HFFc6 (cell line): ENCODE data around the gene UGT1A6. TPM values are rescaled to one million over a fixed set of nuclear protein-coding genes. Genes with fewer than 3 reads are reported as not detected.

Experiments
- DNase-seq: peaks from one replicate; pipeline ENCODE4 v3.0.0-alpha.2; 2018
- H3K27ac Mint-ChIP-seq: 2 replicates; pipeline ENCODE4 v1.8.0; 2020; ENCODE audit warnings: mild to moderate bottlenecking, mixed read lengths
- H3K27me3 Mint-ChIP-seq: 2 replicates; pipeline ENCODE4 v1.8.0; 2021; ENCODE audit warnings: mild to moderate bottlenecking, moderate library complexity, mixed read lengths; ENCODE audit not compliant: insufficient read depth
- H3K36me3 Mint-ChIP-seq: 2 replicates; pipeline ENCODE4 v1.8.0; 2021; ENCODE audit warnings: low read depth, mixed read lengths
- H3K4me1 Mint-ChIP-seq: 2 replicates; pipeline ENCODE4 v1.8.0; 2020; ENCODE audit warnings: low read depth, mixed read lengths
- H3K4me3 Mint-ChIP-seq: 2 replicates; pipeline ENCODE4 v1.8.0; 2020; ENCODE audit warnings: mild to moderate bottlenecking, moderate library complexity, mixed read lengths
- H3K9me3 Mint-ChIP-seq: 2 replicates; pipeline ENCODE4 v1.8.0; 2020; ENCODE audit warnings: mild to moderate bottlenecking, mixed read lengths
- total RNA-seq, 6 experiments: library from RNA; stranded (reverse); fragmentation: NEBNext Ultra II Directional; extraction: Animal tissue kit (Norgen Biotek cat#: 25700); gene quantifications; 2 replicates in 1 of 6; 3 replicates in 5 of 6; pipeline ENCODE4 v1.2.3, GENCODE V29; 2021
- TF ChIP-seq, protein P1 (sequence below): fragments of 200-600 bp; sonication (generic); IDR thresholded peaks from 2 replicates; pipeline ENCODE4 v1.5.0; 2021; ENCODE audit warnings: antibody characterized with exemption, mild to moderate bottlenecking

Gene UGT1A6
- total RNA-seq, 6 experiments from 2014 or later: not detected

DNA sequence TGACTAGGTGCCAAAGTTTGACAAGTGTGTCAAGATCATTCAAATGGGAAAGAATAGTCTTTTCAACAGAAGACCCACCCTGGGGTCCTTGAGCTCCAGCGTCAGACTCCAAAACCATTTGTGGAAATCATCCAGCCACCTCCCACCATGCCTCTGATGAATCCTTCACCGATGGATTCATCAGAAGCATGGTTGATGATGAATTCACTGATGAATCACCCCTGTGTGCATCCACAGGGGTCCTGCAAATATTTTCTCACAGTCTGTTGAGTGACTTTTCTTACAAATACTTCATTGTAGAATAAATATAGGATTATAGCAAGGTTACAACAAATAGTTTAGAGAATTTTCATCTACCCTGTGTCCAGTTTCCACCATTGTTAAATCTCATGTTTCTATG, 16.6 kb upstream of the UGT1A6 start:
- H3K4me3 Mint-ChIP-seq: no peak overlapping the region
- no peak overlapping the region for H3K27ac Mint-ChIP-seq
- no peaks in the 10 kb centered on the region for H3K36me3 Mint-ChIP-seq
- TF ChIP-seq, protein P1, sequence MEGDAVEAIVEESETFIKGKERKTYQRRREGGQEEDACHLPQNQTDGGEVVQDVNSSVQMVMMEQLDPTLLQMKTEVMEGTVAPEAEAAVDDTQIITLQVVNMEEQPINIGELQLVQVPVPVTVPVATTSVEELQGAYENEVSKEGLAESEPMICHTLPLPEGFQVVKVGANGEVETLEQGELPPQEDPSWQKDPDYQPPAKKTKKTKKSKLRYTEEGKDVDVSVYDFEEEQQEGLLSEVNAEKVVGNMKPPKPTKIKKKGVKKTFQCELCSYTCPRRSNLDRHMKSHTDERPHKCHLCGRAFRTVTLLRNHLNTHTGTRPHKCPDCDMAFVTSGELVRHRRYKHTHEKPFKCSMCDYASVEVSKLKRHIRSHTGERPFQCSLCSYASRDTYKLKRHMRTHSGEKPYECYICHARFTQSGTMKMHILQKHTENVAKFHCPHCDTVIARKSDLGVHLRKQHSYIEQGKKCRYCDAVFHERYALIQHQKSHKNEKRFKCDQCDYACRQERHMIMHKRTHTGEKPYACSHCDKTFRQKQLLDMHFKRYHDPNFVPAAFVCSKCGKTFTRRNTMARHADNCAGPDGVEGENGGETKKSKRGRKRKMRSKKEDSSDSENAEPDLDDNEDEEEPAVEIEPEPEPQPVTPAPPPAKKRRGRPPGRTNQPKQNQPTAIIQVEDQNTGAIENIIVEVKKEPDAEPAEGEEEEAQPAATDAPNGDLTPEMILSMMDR: no peak
- peaks cover 10% of the 10 kb centered on the region; the same call in 1 of the 2 replicates for H3K9me3 Mint-ChIP-seq
- DNase-seq: no peak
- H3K27me3 Mint-ChIP-seq: no peaks in the 10 kb centered on the region
- no peaks in the 10 kb centered on the region for H3K4me1 Mint-ChIP-seq

DNA sequence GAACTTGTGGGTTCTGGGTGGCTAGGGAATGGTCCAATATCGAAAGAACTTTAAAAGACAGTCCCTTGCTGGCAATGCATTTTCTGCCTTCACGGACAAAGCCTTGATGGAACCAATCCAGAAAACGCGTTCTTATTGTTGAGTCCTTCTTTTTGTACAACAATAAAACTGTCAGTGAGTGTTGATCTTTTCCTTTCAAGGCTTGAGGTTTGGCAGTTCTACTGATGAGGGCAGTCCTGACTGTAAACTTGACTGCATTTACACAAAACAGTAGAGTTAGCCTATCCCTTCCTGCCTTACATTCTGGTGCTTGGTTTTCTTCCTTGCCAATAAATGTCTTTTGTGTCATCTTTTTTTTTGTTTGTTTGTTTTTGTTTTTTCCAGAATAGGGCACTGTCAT, 13.5 kb upstream of the UGT1A6 start:
- H3K27ac Mint-ChIP-seq: no peak overlapping the region
- peaks cover 2% of the 10 kb centered on the region; the same call in 1 of the 2 replicates for H3K27me3 Mint-ChIP-seq
- H3K9me3 Mint-ChIP-seq: peaks cover 10% of the 10 kb centered on the region; the same call in 1 of the 2 replicates
- no peaks in the 10 kb centered on the region for H3K36me3 Mint-ChIP-seq
- DNase-seq: no peak
- TF ChIP-seq, protein P1: no peak
- no peaks in the 10 kb centered on the region for H3K4me1 Mint-ChIP-seq
- H3K4me3 Mint-ChIP-seq: no peak overlapping the region

DNA sequence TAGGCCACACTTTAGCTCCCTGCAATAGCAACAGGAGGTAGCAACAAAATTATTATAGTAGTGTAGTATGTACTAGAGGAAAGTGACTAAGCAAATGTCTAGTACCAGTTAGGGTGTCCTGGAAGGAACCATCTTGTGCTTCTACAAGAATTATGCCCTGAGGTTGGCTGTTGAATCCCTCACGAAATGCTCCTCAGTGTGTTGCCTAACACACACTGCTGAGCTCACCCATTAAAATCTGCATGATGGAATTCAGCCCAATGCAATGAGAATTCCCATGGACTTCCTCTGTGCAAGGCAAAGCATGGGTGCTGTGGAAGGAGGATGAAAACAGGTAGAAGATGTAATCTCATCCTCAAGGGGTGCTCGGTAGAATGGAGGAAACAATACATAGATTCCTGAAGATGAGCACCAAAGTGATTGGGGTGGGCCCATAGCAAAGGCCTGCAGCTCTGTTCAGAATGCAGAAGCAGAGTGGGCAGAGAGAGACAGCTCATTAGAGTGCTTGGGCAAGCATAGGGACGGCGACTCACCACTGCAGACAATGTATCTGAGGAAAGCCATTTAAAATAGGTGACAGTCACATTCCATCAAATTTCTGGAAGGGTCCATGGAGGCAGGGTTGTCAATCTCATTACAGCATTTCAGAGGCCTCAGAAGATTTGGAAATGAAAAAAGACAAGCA, 12.2 kb upstream of the UGT1A6 start:
- Mint-ChIP-seq H3K4me1 (no peaks in the 10 kb centered on the region), H3K9me3 (peaks cover 10% of the 10 kb centered on the region; the same call in 1 of the 2 replicates), H3K4me3 (no peak overlapping the region), H3K36me3 (no peaks in the 10 kb centered on the region), H3K27ac (no peak overlapping the region), H3K27me3 (peaks cover 2% of the 10 kb centered on the region; the same call in 1 of the 2 replicates)
- TF ChIP-seq, protein P1: no peak
- no peak for DNase-seq

DNA sequence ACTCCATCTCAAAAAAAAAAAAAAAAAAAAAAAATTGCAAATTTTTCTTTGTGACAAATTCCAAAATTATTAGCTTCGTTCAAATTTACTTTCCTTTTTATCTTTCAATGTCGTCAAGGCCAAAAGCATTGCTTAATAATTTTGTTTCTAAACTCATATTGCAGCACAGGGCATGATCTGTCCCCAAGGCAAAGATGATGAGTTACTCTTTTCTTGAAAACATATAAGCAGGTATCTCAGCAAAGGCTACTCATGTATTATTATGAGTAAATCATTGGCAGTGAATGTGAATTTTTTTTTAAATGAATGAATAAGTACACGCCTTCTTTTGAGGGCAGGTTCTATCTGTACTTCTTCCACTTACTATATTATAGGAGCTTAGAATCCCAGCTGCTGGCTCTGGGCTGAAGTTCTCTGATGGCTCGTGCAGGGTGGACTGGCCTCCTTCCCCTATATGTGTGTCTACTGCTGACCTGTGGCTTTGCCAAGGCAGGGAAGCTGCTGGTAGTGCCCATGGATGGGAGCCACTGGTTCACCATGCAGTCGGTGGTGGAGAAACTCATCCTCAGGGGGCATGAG, 11.1 kb upstream of the UGT1A6 start, which contains the start of gene UGT1A7:
TSS of gene UGT1A7 (plus strand) at position 381 of the 579 bp plus-strand sequence. CDS start at position 418, 37 bp downstream.
- Mint-ChIP-seq H3K27me3 (peaks cover 3% of the 10 kb centered on the region; the same call in 1 of the 2 replicates), H3K4me1 (no peaks in the 10 kb centered on the region), H3K27ac (no peak within 1 kb of the TSS), H3K36me3 (no peaks in the 10 kb centered on the region), H3K9me3 (peaks cover 13% of the 10 kb centered on the region; the same call in 1 of the 2 replicates), H3K4me3 (no peak within 1 kb of the TSS)
- no peak for DNase-seq
- TF ChIP-seq, protein P1: no peak

DNA sequence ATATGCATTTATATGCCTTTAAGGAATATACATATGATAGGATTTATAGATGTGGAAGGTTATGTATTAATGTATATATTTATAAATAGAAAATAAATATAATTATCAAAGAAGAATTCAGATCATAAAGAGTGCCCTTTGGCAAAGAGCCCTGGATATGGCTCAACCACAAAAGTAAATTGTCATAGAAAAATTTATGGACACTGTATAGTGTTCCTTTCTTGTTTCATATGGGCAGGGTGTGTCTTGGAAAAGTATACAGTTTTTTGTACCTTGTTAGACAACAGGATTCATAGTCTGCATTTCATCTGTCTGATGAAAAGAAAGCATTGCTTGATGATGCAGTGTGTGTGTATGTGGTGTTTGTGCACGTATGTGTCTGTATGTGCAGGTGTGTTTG, 8.1 kb upstream of the UGT1A6 start:
- peaks cover 5% of the 10 kb centered on the region; the same call in 1 of the 2 replicates for H3K27me3 Mint-ChIP-seq
- TF ChIP-seq, protein P1: no peak
- peaks cover 18% of the 10 kb centered on the region for H3K9me3 Mint-ChIP-seq
- no peaks in the 10 kb centered on the region for H3K36me3 Mint-ChIP-seq
- H3K4me3 Mint-ChIP-seq: no peak overlapping the region
- no peak for DNase-seq
- no peaks in the 10 kb centered on the region for H3K4me1 Mint-ChIP-seq
- H3K27ac Mint-ChIP-seq: no peak overlapping the region
